Measurements from ENCODE around the gene C5orf46. TPM values are rescaled to one million over a fixed set of nuclear protein-coding genes. Genes with fewer than 3 reads are reported as not detected.

Gene C5orf46
- total and polyA plus RNA-seq, 8 donors = 0.47 to 2.3 (median 1.8) TPM; not detected in 5

- intact Hi-C loops (cut with DNase I) = no loop called here
- H3K4me3 ChIP-seq = no peak overlapping the region
Observed at GRCh38 chr5:147858565-147858964, 47.8 kb downstream of the C5orf46 start.

GRCh38 chr5:147857302-147858129 lies 48.8 kb downstream of the C5orf46 start:
- no peaks in the 10 kb centered on the region for H3K9me3 ChIP-seq
- 0 to 1% methylated on average over 2 of the region's 2 CpGs for WGBS, 2 donors
- no peaks in the 10 kb centered on the region for H3K36me3 ChIP-seq
- ATAC-seq = peak; percentile 75 to 95 (median 90)
- no peaks in the 10 kb centered on the region for H3K27me3 ChIP-seq
- H3K27ac ChIP-seq = no peak overlapping the region
- TF ChIP-seq CTCF (IDR thresholded peaks at IDR 0.05) = peak; percentile 65 to 73 (median 70)
- intact Hi-C loops (cut with DNase I) = no loop called here
- FAIRE-seq = peak; percentile 94
- peak in 5 of 6 donors; percentile 50 to 77 (median 58) for DNase-seq
- peaks cover 0 to 14% (median 8%) of the 10 kb centered on the region in 3 donors for H3K4me1 ChIP-seq
- no peak overlapping the region for H3K4me3 ChIP-seq

More at GRCh38 chr5:147858565-147858964, 47.8 kb downstream of the C5orf46 start:
- TF ChIP-seq CTCF (IDR thresholded peaks at IDR 0.05) = no peak
- H3K36me3 ChIP-seq = no peaks in the 10 kb centered on the region
- no peaks in the 10 kb centered on the region for H3K27me3 ChIP-seq
- no peak overlapping the region for H3K27ac ChIP-seq
- H3K4me1 ChIP-seq = peaks cover 0 to 14% (median 8%) of the 10 kb centered on the region in 3 donors
- H3K9me3 ChIP-seq = no peaks in the 10 kb centered on the region
- FAIRE-seq = no peak
- WGBS, 2 donors = 68 to 69% methylated on average over 1 of the region's 1 CpG
- ATAC-seq = no peak
- no peak for DNase-seq

GRCh38 chr5:147856801-147857200 lies 49.5 kb downstream of the C5orf46 start:
- no peak overlapping the region for H3K27ac ChIP-seq
- no peak overlapping the region for H3K4me3 ChIP-seq
- no peak for FAIRE-seq
- no peak for DNase-seq
- H3K9me3 ChIP-seq = no peaks in the 10 kb centered on the region
- no peak for ATAC-seq
- H3K27me3 ChIP-seq = no peaks in the 10 kb centered on the region
- H3K4me1 ChIP-seq = peaks cover 0 to 14% (median 8%) of the 10 kb centered on the region in 3 donors
- no peak for TF ChIP-seq CTCF (IDR thresholded peaks at IDR 0.05)
- no peaks in the 10 kb centered on the region for H3K36me3 ChIP-seq
- intact Hi-C loops (cut with DNase I) = no loop called here

- H3K27me3 ChIP-seq = no peaks in the 10 kb centered on the region
- H3K9me3 ChIP-seq = no peaks in the 10 kb centered on the region
- TF ChIP-seq CTCF (IDR thresholded peaks at IDR 0.05) = no peak
- DNase-seq (no peak), ATAC-seq (no peak), FAIRE-seq (no peak)
- H3K27ac ChIP-seq = no peak overlapping the region
- 55% methylated on average over 4 of the region's 4 CpGs for WGBS, 2 donors
- H3K4me1 ChIP-seq = peaks cover 0 to 14% (median 8%) of the 10 kb centered on the region in 3 donors
- H3K4me3 ChIP-seq = no peak overlapping the region
- no peaks in the 10 kb centered on the region for H3K36me3 ChIP-seq
- intact Hi-C loops (cut with DNase I) = no loop called here
Observed at GRCh38 chr5:147855774-147856069, 50.6 kb downstream of the C5orf46 start.

Measured in pancreas (tissue), 10 donors.